Astrocyte of the hippocampus (primary cell): Measurements from ENCODE around the gene ERO1B.

Experiments used
- DNase-seq: peaks from one replicate; pipeline ENCODE4 v3.0.0; 2011; ENCODE audit warnings: low read depth, low spot score

ERO1B gene

DNA sequence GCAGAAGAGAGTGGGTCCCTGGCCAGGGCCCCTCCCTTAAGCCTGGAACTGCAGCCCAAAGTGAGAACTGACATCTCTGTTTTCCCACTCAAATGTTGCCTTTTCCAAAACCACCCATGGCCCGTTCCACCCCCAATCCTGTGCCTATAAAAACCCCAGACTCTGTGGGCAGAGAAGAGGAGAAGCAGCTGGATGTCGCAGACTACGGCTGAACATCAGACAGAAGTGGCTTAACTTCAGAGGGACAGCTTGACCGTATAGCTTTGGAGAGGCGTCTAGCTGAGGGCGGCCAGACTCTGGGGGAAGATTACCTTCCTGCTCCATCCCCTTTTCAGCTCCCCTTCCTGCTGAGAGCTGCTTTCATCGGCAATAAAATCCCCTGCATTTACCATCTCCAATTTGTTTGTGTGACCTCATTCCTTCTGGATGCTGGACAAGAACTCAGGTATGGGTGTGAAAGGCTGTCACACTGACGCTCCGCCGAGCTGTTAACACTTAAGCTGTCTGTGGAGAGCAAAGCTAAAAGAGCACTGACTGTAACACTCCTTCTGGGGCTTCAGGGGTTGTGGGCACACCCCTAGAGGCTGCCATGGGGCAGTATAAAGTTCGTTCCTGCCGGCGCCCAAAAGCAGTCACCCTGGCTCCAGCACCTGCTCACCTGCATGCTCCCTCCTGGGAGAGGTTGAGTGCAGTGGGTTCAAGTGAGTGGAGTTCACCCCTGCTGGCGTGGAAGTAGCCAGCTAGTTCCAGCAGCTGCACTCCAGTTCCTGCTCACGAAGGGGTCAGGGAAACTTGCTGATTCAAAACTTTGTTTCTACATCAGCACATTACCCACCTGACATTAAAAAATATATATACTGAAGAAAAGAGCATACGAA, 19.6 kb upstream of the ERO1B start:
- no peak for DNase-seq

DNA sequence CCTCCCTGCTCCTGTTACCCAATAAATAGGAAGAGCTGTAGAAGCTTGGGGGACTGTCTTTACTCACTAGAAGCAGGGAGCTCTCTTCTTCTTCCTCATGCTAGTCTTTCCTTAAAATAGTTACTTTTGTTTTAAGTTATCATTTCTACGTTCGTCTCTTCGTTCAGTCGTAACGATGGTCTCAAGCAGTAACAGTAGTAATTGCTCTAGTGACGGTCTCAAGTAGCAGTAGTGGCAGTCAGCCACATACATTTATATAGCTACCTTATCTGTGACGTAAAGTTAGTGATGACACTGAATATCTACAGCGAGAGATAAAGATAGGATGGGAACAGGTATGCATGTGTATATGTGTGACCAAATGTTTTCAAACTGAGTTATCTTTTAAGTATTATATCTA, 15.4 kb upstream of the ERO1B start:
- DNase-seq, result no peak

DNA sequence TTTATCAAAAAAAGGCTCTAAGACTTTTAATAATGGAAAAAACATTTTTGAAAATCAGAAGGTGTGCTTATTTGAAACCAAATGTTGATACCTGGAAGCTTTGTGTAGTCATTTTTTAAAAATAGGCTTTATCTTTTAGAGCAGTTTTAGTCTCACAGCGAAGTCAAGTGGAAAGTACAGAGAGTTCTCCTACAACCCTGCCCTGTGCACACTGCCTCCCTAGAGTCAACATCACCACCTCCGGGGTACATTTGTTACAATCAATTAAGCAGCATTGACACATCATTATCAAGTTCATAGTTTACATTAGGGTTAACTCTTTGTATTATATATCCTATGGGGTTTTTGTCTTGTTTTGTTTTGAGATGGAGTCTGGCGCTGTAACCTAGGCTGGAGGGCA, 10.7 kb upstream of the ERO1B start:
- no peak for DNase-seq

DNA sequence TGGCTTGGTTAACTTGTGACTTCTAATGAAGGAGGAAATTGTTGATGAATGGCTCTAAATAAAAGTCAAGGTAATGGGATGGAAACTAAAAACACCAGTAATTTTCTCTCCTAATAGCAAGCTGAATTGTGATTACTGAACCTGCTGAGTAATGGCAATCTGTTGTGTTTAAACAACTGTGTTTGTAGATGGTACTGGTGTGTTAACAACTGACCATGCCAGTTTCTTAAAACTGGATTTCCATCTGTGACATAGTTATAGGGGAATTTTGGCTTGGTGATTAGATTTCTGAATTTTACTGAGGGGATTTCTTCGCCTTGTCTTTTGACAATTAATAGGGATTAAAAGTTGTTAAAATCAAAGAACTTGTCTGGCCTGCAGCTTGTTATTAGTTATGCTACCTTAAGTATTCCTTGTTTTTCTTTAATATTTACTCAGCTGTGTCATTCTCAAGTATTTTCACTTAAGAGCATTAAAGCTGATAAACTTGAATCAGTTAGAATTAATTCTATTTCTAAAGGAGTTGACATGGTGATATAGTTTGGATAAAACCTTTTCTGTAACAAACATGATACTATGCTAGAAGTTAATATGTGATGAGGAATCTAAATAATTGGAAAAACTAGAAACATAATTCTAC, 7.9 kb upstream of the ERO1B start:
- DNase-seq, result no peak

DNA sequence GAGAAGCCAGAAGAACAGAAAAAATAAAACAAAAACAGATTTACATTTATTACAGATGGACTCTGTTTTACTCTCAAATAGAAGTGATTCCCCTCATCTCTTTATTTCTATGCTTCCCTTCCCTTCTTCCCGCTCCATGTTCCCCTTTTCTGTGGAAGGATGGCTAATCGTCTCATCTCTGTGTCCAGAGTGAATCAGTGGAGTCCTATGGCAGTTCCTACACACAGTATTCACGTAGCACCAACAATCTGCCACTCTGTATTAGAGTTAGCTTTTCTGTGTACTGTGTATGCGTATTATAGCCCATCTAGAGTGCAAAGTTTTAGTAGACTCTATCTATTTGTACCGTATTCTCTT, 6.8 kb upstream of the ERO1B start:
- no peak for DNase-seq

DNA sequence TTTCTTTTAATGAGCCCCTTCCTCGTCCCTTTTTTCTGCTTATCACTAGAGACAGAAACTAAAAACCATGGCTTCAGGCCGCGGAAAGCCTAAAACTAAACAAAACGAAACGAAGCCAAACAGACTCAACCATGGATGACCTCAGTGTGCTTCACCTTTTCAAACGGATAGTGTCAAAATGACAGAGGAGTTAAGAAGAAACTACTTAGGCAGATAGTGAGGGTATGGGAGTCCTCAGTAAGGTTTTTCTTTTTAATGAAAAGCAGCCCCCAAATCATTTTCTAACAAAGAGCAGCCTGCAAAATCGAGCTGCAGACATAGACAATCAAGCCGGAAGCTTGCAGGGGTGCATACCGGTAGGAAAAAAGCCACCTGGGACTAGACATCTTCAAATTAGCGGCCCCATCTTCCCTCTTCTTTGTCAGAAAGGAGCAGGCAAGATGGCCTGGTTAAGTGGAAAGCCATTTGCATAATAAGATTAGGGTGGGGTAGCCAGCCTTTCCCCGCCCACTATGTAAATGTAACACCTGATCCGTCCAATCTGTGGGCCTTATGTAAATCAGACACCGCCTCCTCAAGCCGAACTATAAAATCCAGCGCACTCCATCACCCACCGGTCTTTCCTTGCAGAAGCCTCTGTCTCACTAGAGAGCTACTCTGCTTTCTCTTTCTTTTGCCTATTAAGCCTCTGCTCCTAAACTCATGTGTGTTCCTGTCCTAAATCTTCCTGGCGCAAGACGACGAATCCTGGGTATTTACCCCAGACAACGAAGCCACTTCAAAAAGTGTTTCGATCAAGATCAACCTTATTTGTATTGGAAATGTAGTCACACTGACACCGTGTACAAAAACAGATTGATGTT, 6.2 kb upstream of the ERO1B start:
- no peak for DNase-seq

DNA sequence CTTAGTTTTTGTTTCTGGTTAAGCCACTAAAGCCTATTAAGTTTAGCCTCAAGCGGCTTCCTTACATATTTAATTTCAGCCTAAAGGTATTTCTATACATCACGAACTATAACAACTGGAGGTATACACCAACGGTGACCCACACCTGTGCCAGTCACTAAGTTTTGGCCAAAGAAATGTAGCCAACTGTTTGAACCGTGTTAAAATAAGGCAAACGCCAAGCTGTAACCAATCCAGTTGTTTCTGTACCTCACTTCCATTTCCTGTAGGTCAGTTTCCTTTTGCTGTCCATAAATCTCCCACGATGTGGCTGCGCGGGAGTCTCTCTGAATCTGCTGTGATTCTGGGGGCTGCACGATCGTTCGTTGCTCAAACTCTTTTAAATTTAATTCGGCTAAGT, 5.6 kb upstream of the ERO1B start:
- DNase-seq, result no peak

DNA sequence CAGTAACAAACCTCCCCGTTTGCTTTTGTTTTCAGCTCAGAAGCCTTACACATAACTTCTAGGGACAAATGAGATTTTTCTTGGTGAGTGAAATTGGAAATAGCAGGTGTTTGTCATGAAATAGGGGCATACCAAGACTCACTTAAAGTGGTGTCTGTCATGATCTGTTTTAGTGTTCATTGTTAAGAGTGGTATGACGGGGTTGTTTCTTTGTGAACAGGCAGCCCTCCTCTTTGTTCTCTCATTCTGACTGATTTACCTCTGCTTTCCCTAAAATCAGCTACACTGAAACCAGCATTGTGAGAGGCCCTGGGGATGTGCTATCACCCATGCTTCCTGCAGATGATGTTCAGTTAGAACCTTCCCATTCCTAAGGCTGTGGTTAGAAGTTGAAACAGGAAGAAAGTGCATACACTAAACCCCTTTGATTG, 2.5 kb upstream of the ERO1B start:
- no peak for DNase-seq

DNA sequence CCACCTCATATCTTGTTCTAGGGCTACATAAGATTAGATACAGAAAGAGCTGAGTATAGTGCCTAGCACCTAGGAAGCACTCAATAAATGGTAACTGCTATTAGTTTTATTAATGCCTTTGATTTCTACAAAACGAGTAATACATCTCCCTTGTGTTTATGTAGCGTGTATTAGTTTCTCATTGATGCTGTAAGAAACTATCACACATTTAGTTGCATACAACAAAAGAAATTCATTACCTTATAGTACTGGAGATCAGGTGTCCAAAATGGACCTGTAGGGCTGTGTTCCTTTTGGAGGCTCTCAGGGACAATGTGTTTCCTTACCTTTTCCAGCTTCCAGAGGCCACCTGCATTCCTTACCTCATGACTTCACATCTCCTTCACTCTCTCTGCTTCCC, 961 bp upstream of the ERO1B start:
- no peak for DNase-seq

DNA sequence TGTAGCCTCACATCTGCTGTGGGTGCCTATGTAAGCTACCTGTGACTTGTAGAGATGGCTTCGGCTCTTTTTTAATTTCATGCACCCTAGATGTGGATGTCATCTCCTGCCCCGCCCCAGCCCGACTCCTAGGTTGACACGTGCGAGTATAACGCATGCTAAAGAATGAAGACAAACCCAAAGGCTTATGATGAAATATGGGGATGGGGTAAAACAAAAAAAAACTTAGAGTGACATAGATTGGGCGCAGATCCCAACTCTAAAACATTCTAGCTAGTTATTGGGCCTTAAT, 613 bp upstream of the ERO1B start:
- DNase-seq, result no peak

DNA sequence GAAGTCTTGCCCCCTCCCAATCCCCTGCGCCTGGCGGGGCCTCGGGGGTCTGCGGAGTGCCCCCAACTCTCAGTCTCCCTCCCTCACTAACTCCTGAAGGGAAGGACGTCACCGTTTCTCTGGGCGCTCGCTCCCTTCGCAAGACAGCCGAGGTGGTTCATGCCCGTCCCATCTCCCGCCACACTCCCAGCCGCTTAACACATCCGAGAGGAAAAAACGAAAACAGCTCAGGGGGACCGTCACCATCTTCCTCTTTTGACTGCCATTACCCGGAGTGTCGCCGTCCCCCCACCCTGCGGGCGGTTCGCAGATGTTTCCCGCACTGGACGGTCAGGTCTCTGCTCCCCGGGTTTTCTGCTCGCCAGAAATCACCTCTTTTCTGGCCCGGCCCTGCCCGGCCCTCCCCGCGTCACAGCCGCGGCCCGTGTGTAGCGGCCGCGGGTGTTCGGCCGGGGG, 532 bp downstream of the ERO1B start:
- peak; percentile 48 for DNase-seq

DNA sequence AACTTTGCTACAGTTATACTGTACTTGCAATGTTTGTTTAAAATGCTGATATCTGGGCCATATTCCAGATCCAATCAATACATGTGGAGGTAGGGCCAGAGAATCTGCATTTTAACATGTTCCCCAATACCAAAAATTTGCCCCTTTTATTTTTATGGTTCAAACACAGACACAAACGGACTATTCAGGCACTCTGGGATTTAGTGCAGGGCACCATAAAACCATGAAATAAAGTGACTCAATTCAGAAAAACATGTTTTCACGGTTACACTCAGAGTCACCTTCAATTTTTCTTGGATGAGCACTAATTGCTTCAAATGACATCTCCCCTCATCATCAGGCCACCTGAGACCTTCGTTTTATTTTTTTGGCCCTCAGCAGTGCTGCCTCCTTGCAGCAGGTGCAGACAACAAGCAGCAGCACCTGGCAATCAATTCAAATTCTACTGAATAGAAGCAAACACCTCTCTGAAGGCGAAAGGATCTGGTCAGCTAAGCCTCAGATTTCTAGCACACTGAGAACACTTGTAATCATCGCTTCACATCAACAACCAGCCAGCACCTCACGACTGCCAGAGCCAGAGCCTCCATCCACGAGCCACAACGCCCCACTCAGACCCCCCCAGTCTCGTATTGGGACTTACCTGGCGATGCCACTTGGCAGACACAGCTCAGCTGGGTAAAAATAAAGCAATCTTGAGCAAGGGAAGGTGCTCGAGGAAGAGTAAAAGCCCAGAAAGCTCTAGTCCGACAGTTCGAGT, 1.1 kb downstream of the ERO1B start:
- no peak for DNase-seq

DNA sequence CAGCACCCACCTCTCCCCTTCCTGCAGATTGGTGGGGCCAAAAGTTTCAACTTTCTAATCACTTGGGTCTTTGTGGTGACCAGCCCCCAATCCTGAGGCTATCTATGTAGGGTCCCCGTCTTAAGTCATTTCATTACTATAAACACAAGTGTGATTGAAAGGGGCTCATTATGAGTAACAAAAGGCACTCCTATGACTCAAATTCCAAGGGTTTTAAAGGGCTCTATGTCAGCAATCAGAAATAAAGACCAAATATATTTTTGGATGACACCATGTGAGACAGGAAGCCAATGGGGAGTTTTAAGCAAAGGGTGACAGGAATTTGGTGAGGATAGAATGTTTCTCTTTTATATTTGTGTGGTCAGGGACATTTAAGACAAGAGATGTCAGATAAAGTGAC, 6.2 kb downstream of the ERO1B start:
- no peak for DNase-seq

DNA sequence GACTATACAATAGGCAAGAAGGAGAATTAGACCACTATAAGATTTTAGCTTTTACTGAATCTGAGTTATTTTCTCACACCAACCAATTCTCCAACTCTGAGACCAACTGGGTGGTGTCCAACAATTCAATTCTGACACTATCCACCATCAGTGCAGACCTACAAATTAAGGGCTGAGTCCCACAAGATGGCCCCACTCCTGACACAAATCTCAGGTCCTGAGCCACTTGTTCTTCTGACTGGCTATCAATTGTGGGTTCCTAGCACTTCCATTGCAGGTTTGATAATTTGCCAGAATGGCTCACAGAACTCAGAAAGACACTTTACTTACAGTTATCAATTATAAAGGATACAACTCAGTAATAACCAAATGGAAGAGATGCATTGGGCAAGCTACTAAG, 6.7 kb downstream of the ERO1B start:
- no peak for DNase-seq

DNA sequence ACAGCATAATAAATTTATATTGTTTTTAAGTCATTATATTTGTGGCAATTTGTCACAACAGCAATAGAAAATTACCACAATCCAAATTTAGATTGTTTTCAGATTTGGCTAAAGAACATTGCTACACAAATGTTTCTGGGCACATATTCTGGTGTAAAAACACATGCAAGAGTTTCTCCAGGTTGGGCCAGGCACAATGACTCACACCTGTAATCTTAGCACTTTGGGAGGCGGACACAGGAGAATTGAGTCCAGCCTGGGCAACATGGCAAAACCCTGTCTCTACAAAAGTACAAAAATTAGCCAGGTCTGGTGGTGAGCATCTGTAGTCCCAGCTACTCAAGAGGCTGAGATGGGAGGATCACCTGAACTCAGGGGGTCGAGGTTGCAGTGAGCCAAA, 8.4 kb downstream of the ERO1B start:
- DNase-seq, result no peak

DNA sequence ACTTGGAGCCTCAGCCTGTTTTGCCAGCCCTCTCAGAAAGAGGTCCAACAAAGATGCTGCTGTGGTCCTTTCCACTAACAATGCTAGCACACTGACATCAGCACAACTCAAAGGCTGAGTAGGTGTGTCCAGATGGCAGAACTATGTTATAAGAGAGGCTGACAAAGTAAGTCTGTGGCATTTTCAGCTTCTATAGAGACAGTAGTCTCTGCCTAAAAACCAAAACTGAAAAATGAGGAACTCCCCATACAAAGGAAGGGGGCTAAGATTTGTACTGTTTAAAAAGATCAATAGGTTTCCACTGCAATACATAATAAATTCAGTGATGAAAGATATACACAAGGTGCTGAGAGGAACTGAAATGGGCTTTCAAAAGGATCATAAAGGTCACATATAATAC, 12.3 kb downstream of the ERO1B start:
- no peak for DNase-seq

DNA sequence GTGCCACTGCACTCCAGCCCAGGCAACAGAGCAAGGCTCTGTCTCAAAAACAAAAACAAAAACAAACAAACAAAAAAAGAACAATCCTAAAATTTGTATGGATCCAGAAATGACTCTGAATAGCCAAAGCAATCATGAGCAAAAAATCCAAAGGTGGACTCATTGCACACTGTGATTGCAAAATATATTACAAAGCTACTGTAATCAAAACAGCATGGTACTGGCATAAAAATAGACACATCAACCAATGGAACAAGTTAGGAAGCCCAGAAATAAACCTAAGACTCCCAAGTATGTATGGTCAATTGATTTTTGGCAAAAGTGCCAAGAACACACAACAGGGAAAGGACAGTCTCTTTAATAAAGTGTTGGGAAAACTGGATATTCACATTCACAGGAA, 19.9 kb downstream of the ERO1B start:
- DNase-seq, result no peak

DNA sequence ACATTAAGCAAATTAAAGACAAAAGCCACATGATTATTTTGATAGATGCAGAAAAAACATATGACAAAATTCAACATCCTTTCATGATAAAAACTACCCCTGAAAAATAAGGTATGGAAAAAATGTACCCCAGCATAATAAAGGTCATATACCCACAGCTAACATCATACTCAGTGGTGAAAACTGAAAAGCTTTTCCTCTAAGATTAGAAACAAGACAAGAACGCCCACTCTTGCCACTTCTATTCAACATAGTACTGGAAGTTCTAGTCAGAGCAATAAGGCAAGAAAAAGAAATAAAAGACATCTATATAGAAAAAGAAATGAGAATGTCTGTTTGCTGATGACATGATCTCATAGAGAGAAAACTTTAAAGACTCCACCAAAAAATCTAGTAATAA, 20.7 kb downstream of the ERO1B start:
- DNase-seq, result no peak

DNA sequence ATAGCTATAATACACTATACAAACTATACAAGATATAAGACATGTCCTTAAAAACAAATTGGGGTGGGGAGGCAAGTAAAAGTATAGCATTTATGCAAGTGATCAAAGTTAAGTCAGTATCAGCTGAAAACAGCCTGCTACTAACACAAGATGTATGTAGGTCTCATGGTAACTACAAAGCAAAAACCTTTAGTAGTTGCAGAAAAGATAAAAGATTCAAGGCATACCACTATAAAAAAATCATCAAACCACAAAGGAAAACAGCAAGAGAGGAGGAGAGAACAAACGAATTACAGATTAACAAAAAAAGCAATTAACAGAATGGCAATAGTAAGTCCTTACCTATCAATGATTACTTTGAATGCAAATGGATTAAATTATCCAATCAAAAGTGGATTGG, 22.7 kb downstream of the ERO1B start:
- DNase-seq, result no peak

DNA sequence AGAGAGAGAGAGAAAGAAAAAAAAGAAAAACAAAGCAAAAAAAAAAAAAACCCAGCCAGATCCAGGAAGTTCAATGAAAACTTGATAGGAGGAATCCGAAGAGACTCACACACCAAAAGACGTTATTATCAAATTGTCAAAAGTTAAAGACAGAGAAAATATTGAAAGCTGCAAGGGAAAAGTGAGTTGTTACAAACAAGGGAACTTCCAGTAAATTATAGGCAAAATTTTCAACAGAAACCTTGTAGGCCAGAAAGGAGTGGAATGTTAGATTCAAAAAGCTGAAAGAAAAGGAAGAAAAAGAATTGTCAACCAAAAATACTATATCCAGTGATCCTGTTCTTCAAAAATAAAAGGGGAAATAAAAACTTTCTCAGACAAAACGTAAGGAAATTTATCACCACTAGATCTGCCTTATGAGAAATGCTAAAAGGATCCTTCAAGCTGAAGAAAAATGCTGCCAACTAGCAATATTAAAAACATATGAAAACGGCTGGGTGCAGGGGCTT, 23.6 kb downstream of the ERO1B start:
- DNase-seq, result no peak

DNA sequence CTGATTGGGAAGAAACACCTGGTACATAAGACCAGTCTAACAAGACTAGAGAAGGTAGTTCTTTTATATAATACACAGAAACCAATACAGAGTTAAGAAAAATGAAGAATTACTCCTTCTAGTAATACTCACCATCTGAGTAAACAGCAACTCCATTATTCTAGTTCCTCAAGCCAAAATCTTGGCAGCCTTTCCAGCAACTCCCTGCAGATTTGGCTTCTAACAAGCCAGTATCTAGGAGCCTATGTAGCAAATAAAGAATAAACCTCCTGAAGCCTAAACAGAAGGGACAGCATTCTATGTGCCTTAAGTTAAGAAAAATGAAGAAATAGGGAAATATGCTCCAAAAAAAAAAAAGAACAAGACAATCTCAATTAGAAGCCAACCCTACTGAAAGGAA, 24.5 kb downstream of the ERO1B start:
- DNase-seq, result no peak
